DND-41 (cell line): Measurements from ENCODE around the gene FBXO47.

Experiments used
- ATAC-seq: fragments of 200-7000 bp; cut with Tn5 transposase; 3 replicates; pipeline ENCODE4 v1.9.1; 2021; ENCODE audit warnings: low read depth; ENCODE audit not compliant: insufficient read depth
- DNase-seq: peaks from one replicate; pipeline ENCODE4 v3.0.0-alpha.2; 2020
- H2AFZ ChIP-seq: 2 replicates; pipeline ENCODE4 v1.6.0; 2012; ENCODE audit warnings: low read depth, low read length
- H3K27ac ChIP-seq: 2 replicates; pipeline ENCODE4 v1.5.1; 2012; ENCODE audit warnings: low read length, inconsistent platforms
- H3K27me3 ChIP-seq: fragments of 200-600 bp; sonication (generic); 2 replicates; pipeline ENCODE4 v1.6.0; 2012; ENCODE audit warnings: low read length, mild to moderate bottlenecking, inconsistent platforms; ENCODE audit not compliant: insufficient read depth, poor library complexity
- H3K36me3 ChIP-seq: 2 replicates; pipeline ENCODE4 v1.5.1; 2012; ENCODE audit warnings: low read length, inconsistent platforms; ENCODE audit not compliant: insufficient read depth
- H3K4me1 ChIP-seq: 2 replicates; pipeline ENCODE4 v1.5.1; 2012; ENCODE audit warnings: mild to moderate bottlenecking, low read length; ENCODE audit not compliant: insufficient read depth
- H3K4me2 ChIP-seq: 2 replicates; pipeline ENCODE4 v1.6.0; 2012; ENCODE audit warnings: mild to moderate bottlenecking, moderate library complexity, low read length, inconsistent platforms; ENCODE audit not compliant: insufficient read depth
- H3K4me3 ChIP-seq, 2 experiments: fragments of 200-600 bp in 1 of 2; shearing (Covaris generic) in 1 of 2; 2 replicates each; pipeline ENCODE4 v1.5.1; 2012 to 2016; ENCODE audit warnings: inconsistent platforms in 2 of 2, low read length in 2 of 2, mild to moderate bottlenecking in 2 of 2, low read depth in 1 of 2, moderate library complexity in 1 of 2
- H3K79me2 ChIP-seq: 2 replicates; pipeline ENCODE4 v1.6.0; 2012; ENCODE audit warnings: low read length, inconsistent platforms; ENCODE audit not compliant: insufficient read depth
- H3K9ac ChIP-seq: 2 replicates; pipeline ENCODE4 v1.6.0; 2012; ENCODE audit warnings: low read depth, mild to moderate bottlenecking, inconsistent platforms, low read length, moderate library complexity
- H3K9me3 ChIP-seq: 2 replicates; pipeline ENCODE4 v1.5.1; 2012; ENCODE audit warnings: low read length, moderate library complexity, mild to moderate bottlenecking, inconsistent platforms; ENCODE audit not compliant: insufficient read depth, severe bottlenecking
- H4K20me1 ChIP-seq: 2 replicates; pipeline ENCODE4 v1.6.0; 2012; ENCODE audit warnings: low read length; ENCODE audit not compliant: insufficient read depth
- CTCF ChIP-seq: IDR thresholded peaks from 2 replicates; pipeline ENCODE4 v1.5.1; 2012; ENCODE audit warnings: borderline replicate concordance, low read length, moderate library complexity, mild to moderate bottlenecking; ENCODE audit not compliant: poor library complexity, severe bottlenecking; ENCODE audit errors: extremely low read depth
- EZH2 ChIP-seq: IDR thresholded peaks from 3 replicates; pipeline ENCODE4 v1.6.1; 2012; ENCODE audit warnings: borderline replicate concordance, low read depth, mild to moderate bottlenecking, moderate library complexity, low read length, inconsistent platforms; ENCODE audit not compliant: severe bottlenecking

The FBXO47 gene

GRCh38 chr17:38970804-38971203, 3.6 kb upstream of the FBXO47 start:
- Histone ChIP-seq H3K4me2 (no peak overlapping the region), H4K20me1 (no peaks in the 10 kb centered on the region), H2AFZ (no peak overlapping the region), H3K27ac (no peak overlapping the region), H3K9me3 (no peaks in the 10 kb centered on the region), H3K27me3 (no peaks in the 10 kb centered on the region), H3K79me2 (no peaks in the 10 kb centered on the region), H3K9ac (no peak overlapping the region), H3K4me3 (no peak overlapping the region), H3K4me1 (no peaks in the 10 kb centered on the region), H3K36me3 (no peaks in the 10 kb centered on the region)
- ATAC-seq (no peak), DNase-seq (no peak)
- TF ChIP-seq CTCF (no peak), EZH2 (no peak)

- Histone ChIP-seq H3K4me2 (no peak overlapping the region), H3K27ac (no peak overlapping the region), H4K20me1 (no peaks in the 10 kb centered on the region), H2AFZ (no peak overlapping the region), H3K4me1 (no peaks in the 10 kb centered on the region), H3K79me2 (no peaks in the 10 kb centered on the region), H3K9me3 (no peaks in the 10 kb centered on the region), H3K4me3 (no peak overlapping the region), H3K27me3 (no peaks in the 10 kb centered on the region), H3K36me3 (no peaks in the 10 kb centered on the region), H3K9ac (no peak overlapping the region)
- DNase-seq = no peak
- TF ChIP-seq CTCF (peak; percentile 3), EZH2 (no peak)
- ATAC-seq = no peak
Observed at GRCh38 chr17:38970128-38970527, 2.9 kb upstream of the FBXO47 start.

- Histone ChIP-seq H3K79me2 (no peaks in the 10 kb centered on the region), H3K27me3 (no peaks in the 10 kb centered on the region), H3K27ac (no peak overlapping the region), H3K4me1 (no peaks in the 10 kb centered on the region), H2AFZ (no peak overlapping the region), H3K4me2 (no peak overlapping the region), H3K36me3 (no peaks in the 10 kb centered on the region), H4K20me1 (no peaks in the 10 kb centered on the region), H3K4me3 (no peak overlapping the region), H3K9me3 (no peaks in the 10 kb centered on the region), H3K9ac (no peak overlapping the region)
- no peak for DNase-seq
- TF ChIP-seq CTCF (no peak), EZH2 (no peak)
- ATAC-seq = no peak
Observed at GRCh38 chr17:38969281-38969680, 2.1 kb upstream of the FBXO47 start.

GRCh38 chr17:38961413-38961812, 5.8 kb downstream of the FBXO47 start:
- Histone ChIP-seq H3K36me3 (no peaks in the 10 kb centered on the region), H3K4me3 (no peak overlapping the region), H2AFZ (no peak overlapping the region), H3K9ac (no peak overlapping the region), H3K27me3 (no peaks in the 10 kb centered on the region), H4K20me1 (no peaks in the 10 kb centered on the region), H3K9me3 (no peaks in the 10 kb centered on the region), H3K27ac (no peak overlapping the region), H3K79me2 (no peaks in the 10 kb centered on the region), H3K4me1 (no peaks in the 10 kb centered on the region), H3K4me2 (no peak overlapping the region)
- TF ChIP-seq CTCF = no peak
- TF ChIP-seq EZH2 = no peak
- no peak for DNase-seq
- ATAC-seq = no peak
